Glutamatergic neuron (in vitro differentiated cells): ENCODE data around the gene CRLF2. TPM values are rescaled to one million over a fixed set of nuclear protein-coding genes. Genes with fewer than 3 reads are reported as not detected.

Experiments
- DNase-seq: peaks from one replicate; pipeline ENCODE4 v3.0.0; 2022
- H3K27ac Mint-ChIP-seq: one replicate; pipeline ENCODE4 v1.8.0; 2020; ENCODE audit warnings: mild to moderate bottlenecking, mixed read lengths, inconsistent platforms; ENCODE audit not compliant: unreplicated experiment
- H3K27me3 Mint-ChIP-seq: one replicate; pipeline ENCODE4 v1.8.0; 2020; ENCODE audit warnings: mild to moderate bottlenecking, moderate library complexity, mixed read lengths, inconsistent platforms; ENCODE audit not compliant: unreplicated experiment
- H3K36me3 Mint-ChIP-seq: one replicate; pipeline ENCODE4 v1.8.0; 2020; ENCODE audit warnings: mild to moderate bottlenecking, mixed read lengths, inconsistent platforms; ENCODE audit not compliant: unreplicated experiment
- H3K4me1 Mint-ChIP-seq: one replicate; pipeline ENCODE4 v1.8.0; 2020; ENCODE audit warnings: mild to moderate bottlenecking, low read depth, mixed read lengths, inconsistent platforms; ENCODE audit not compliant: unreplicated experiment
- H3K4me3 Mint-ChIP-seq: one replicate; pipeline ENCODE4 v1.8.0; 2020; ENCODE audit warnings: mild to moderate bottlenecking, mixed read lengths, inconsistent platforms; ENCODE audit not compliant: unreplicated experiment
- H3K9me3 Mint-ChIP-seq: one replicate; pipeline ENCODE4 v1.8.0; 2020; ENCODE audit warnings: mild to moderate bottlenecking, moderate library complexity, mixed read lengths, inconsistent platforms; ENCODE audit not compliant: unreplicated experiment
- CTCF ChIP-seq: fragments of 200-600 bp; sonication (generic); IDR thresholded peaks from one replicate; pipeline ENCODE4 v1.5.0; 2021; ENCODE audit not compliant: partially characterized antibody, unreplicated experiment
- total RNA-seq: library from RNA; stranded (reverse); fragmentation: NEBNext Ultra II Directional; extraction: Animal tissue kit (Norgen Biotek cat#: 25700); gene quantifications from one replicate; pipeline ENCODE4 v1.2.1, GENCODE V29; 2021; ENCODE audit not compliant: unreplicated experiment

CRLF2 gene
- total RNA-seq, 1 donor from 2014 or later: 0.54 TPM

- peaks cover 6% of the 10 kb centered on the region for H3K9me3 Mint-ChIP-seq
- no peak overlapping the region for H3K4me3 Mint-ChIP-seq
- no peak for TF ChIP-seq CTCF
- no peak overlapping the region for H3K27ac Mint-ChIP-seq
- H3K27me3 Mint-ChIP-seq: peaks cover 2% of the 10 kb centered on the region
- no peak for DNase-seq
- H3K4me1 Mint-ChIP-seq: no peaks in the 10 kb centered on the region
- no peaks in the 10 kb centered on the region for H3K36me3 Mint-ChIP-seq
These were observed 58.5 kb downstream of the CRLF2 start for GRCh38 chrX:1153940-1154339.

GRCh38 chrX:1152090-1152489, 60.4 kb downstream of the CRLF2 start:
- Mint-ChIP-seq H3K27me3 (no peaks in the 10 kb centered on the region), H3K36me3 (no peaks in the 10 kb centered on the region), H3K4me3 (no peak overlapping the region), H3K27ac (no peak overlapping the region), H3K9me3 (peaks cover 4% of the 10 kb centered on the region), H3K4me1 (peaks cover 4% of the 10 kb centered on the region)
- TF ChIP-seq CTCF: no peak
- DNase-seq: no peak

- no peak for TF ChIP-seq CTCF
- Mint-ChIP-seq H3K27me3 (no peaks in the 10 kb centered on the region), H3K4me3 (no peak overlapping the region), H3K36me3 (no peaks in the 10 kb centered on the region), H3K9me3 (peaks cover 4% of the 10 kb centered on the region), H3K27ac (no peak overlapping the region), H3K4me1 (peaks cover 4% of the 10 kb centered on the region)
- no peak for DNase-seq
These were observed 60.9 kb downstream of the CRLF2 start for GRCh38 chrX:1151378-1152077.

- H3K9me3 Mint-ChIP-seq: peaks cover 4% of the 10 kb centered on the region
- H3K4me1 Mint-ChIP-seq: peaks cover 4% of the 10 kb centered on the region
- H3K4me3 Mint-ChIP-seq: no peak overlapping the region
- no peaks in the 10 kb centered on the region for H3K36me3 Mint-ChIP-seq
- no peak for TF ChIP-seq CTCF
- no peaks in the 10 kb centered on the region for H3K27me3 Mint-ChIP-seq
- no peak for DNase-seq
- no peak overlapping the region for H3K27ac Mint-ChIP-seq
These were observed 61.7 kb downstream of the CRLF2 start for GRCh38 chrX:1150569-1151347.
